Measurements from ENCODE around the gene AFMID.

- no peak for TF ChIP-seq PATZ1 (CRISPR knock-in tag; IDR thresholded peaks at IDR 0.05; ENCODE audit: borderline replicate concordance)
- no peak for TF ChIP-seq ARNTL (CRISPR knock-in tag; IDR thresholded peaks at IDR 0.05; ENCODE audit: borderline replicate concordance, low read depth)
- no peak for TF ChIP-seq BACH2 (CRISPR knock-in tag; IDR thresholded peaks at IDR 0.05; ENCODE audit: borderline replicate concordance)
- TF ChIP-seq ISL1 (CRISPR knock-in tag; IDR thresholded peaks at IDR 0.05), result no peak
- no peak for TF ChIP-seq ZNF70 (CRISPR knock-in tag; IDR thresholded peaks at IDR 0.05)
Observed at GRCh38 chr17:78208486-78208885, 21.3 kb downstream of the AFMID start.

Measured in SK-N-SH treated with all-trans-retinoic acid at 6 μM for 48 hours (cell line).